Stimulated activated effector memory CD8-positive, alpha-beta T cell treated with anti-CD3 and anti-CD28 coated beads, Interleukin-12 subunit alpha, Interleukin-12 subunit beta, amount 100 ng/mL, for 72 hours (primary cell): ENCODE data around the gene OTOS.

Source experiments
- ATAC-seq: fragments of 150-1000 bp; cut with Tn5 transposase; 2 replicates; pipeline ENCODE4 v1.10.0; 2021
- DNase-seq, 2 donors: peaks; one replicate each; pipeline ENCODE4 v3.0.0; 2021 to 2022; ENCODE audit warnings: low spot score in 2 of 2
- H3K27ac Mint-ChIP-seq: one replicate; pipeline ENCODE4 v1.8.0; 2022; ENCODE audit warnings: mild to moderate bottlenecking, mixed read lengths
- H3K36me3 Mint-ChIP-seq: one replicate; pipeline ENCODE4 v1.8.0; 2022; ENCODE audit warnings: mild to moderate bottlenecking, mixed read lengths
- H3K4me1 Mint-ChIP-seq: one replicate; pipeline ENCODE4 v1.8.0; 2022; ENCODE audit warnings: mixed read lengths
- H3K4me3 Mint-ChIP-seq: one replicate; pipeline ENCODE4 v1.8.0; 2022; ENCODE audit warnings: mild to moderate bottlenecking, mixed read lengths
- H3K9me3 Mint-ChIP-seq: one replicate; pipeline ENCODE4 v1.8.0; 2022; ENCODE audit warnings: mixed read lengths

The OTOS gene

GRCh38 chr2:240162032-240162431 is 21.6 kb upstream of the OTOS start:
- H3K4me3 Mint-ChIP-seq: no peak overlapping the region
- H3K4me1 Mint-ChIP-seq: no peaks in the 10 kb centered on the region
- no peaks in the 10 kb centered on the region for H3K9me3 Mint-ChIP-seq
- no peaks in the 10 kb centered on the region for H3K36me3 Mint-ChIP-seq
- no peak overlapping the region for H3K27ac Mint-ChIP-seq
- DNase-seq: no peak
- no peak for ATAC-seq

- Mint-ChIP-seq H3K4me1 (no peaks in the 10 kb centered on the region), H3K36me3 (no peaks in the 10 kb centered on the region), H3K27ac (no peak overlapping the region), H3K9me3 (no peaks in the 10 kb centered on the region), H3K4me3 (no peak overlapping the region)
- no peak for DNase-seq
- ATAC-seq: no peak
Observed at GRCh38 chr2:240161087-240161750, 20.8 kb upstream of the OTOS start.

GRCh38 chr2:240160291-240161086 is 20.0 kb upstream of the OTOS start:
- no peaks in the 10 kb centered on the region for H3K36me3 Mint-ChIP-seq
- no peaks in the 10 kb centered on the region for H3K4me1 Mint-ChIP-seq
- H3K9me3 Mint-ChIP-seq: no peaks in the 10 kb centered on the region
- no peak overlapping the region for H3K4me3 Mint-ChIP-seq
- H3K27ac Mint-ChIP-seq: no peak overlapping the region
- ATAC-seq (no peak), DNase-seq (no peak)

- DNase-seq: no peak
- H3K4me1 Mint-ChIP-seq: no peaks in the 10 kb centered on the region
- no peak overlapping the region for H3K27ac Mint-ChIP-seq
- no peaks in the 10 kb centered on the region for H3K9me3 Mint-ChIP-seq
- no peaks in the 10 kb centered on the region for H3K36me3 Mint-ChIP-seq
- no peak for ATAC-seq
- no peak overlapping the region for H3K4me3 Mint-ChIP-seq
Observed at GRCh38 chr2:240159251-240159839, 18.9 kb upstream of the OTOS start.

- Mint-ChIP-seq H3K9me3 (peaks cover 2% of the 10 kb centered on the region), H3K36me3 (no peaks in the 10 kb centered on the region), H3K4me3 (no peak overlapping the region), H3K27ac (no peak overlapping the region), H3K4me1 (no peaks in the 10 kb centered on the region)
- DNase-seq (no peak), ATAC-seq (no peak)
Observed at GRCh38 chr2:240157147-240157470, 16.7 kb upstream of the OTOS start.

GRCh38 chr2:240156435-240157146 is 16.1 kb upstream of the OTOS start:
- no peak for DNase-seq
- peaks cover 2% of the 10 kb centered on the region for H3K9me3 Mint-ChIP-seq
- no peak overlapping the region for H3K27ac Mint-ChIP-seq
- no peak for ATAC-seq
- H3K36me3 Mint-ChIP-seq: no peaks in the 10 kb centered on the region
- H3K4me3 Mint-ChIP-seq: no peak overlapping the region
- no peaks in the 10 kb centered on the region for H3K4me1 Mint-ChIP-seq

- DNase-seq (no peak), ATAC-seq (no peak)
- H3K27ac Mint-ChIP-seq: no peak overlapping the region
- H3K4me3 Mint-ChIP-seq: no peak overlapping the region
- no peaks in the 10 kb centered on the region for H3K36me3 Mint-ChIP-seq
- H3K9me3 Mint-ChIP-seq: peaks cover 2% of the 10 kb centered on the region
- no peaks in the 10 kb centered on the region for H3K4me1 Mint-ChIP-seq
Observed at GRCh38 chr2:240155745-240156390, 15.4 kb upstream of the OTOS start.

GRCh38 chr2:240155048-240155744 is 14.7 kb upstream of the OTOS start:
- H3K36me3 Mint-ChIP-seq: no peaks in the 10 kb centered on the region
- H3K4me3 Mint-ChIP-seq: no peak overlapping the region
- H3K9me3 Mint-ChIP-seq: peaks cover 2% of the 10 kb centered on the region
- ATAC-seq (no peak), DNase-seq (no peak)
- H3K27ac Mint-ChIP-seq: no peak overlapping the region
- H3K4me1 Mint-ChIP-seq: no peaks in the 10 kb centered on the region

- no peak for DNase-seq
- H3K36me3 Mint-ChIP-seq: no peaks in the 10 kb centered on the region
- no peak overlapping the region for H3K4me3 Mint-ChIP-seq
- H3K4me1 Mint-ChIP-seq: no peaks in the 10 kb centered on the region
- no peak for ATAC-seq
- peaks cover 2% of the 10 kb centered on the region for H3K9me3 Mint-ChIP-seq
- H3K27ac Mint-ChIP-seq: no peak overlapping the region
Observed at GRCh38 chr2:240154606-240155005, 14.1 kb upstream of the OTOS start.

GRCh38 chr2:240153418-240153817 is 13.0 kb upstream of the OTOS start:
- Mint-ChIP-seq H3K27ac (no peak overlapping the region), H3K36me3 (no peaks in the 10 kb centered on the region), H3K4me3 (no peak overlapping the region), H3K4me1 (no peaks in the 10 kb centered on the region), H3K9me3 (peaks cover 2% of the 10 kb centered on the region)
- DNase-seq (no peak), ATAC-seq (no peak)

- peaks cover 2% of the 10 kb centered on the region for H3K9me3 Mint-ChIP-seq
- no peaks in the 10 kb centered on the region for H3K36me3 Mint-ChIP-seq
- peaks cover 10% of the 10 kb centered on the region for H3K4me1 Mint-ChIP-seq
- no peak for DNase-seq
- no peak for ATAC-seq
- H3K4me3 Mint-ChIP-seq: no peak overlapping the region
- H3K27ac Mint-ChIP-seq: no peak overlapping the region
Observed at GRCh38 chr2:240151477-240152031, 11.1 kb upstream of the OTOS start.

GRCh38 chr2:240149943-240150784 is 9.7 kb upstream of the OTOS start:
- no peak overlapping the region for H3K27ac Mint-ChIP-seq
- H3K4me3 Mint-ChIP-seq: no peak overlapping the region
- peak in 1 of 2 donors; percentile 55 for DNase-seq
- no peaks in the 10 kb centered on the region for H3K36me3 Mint-ChIP-seq
- H3K4me1 Mint-ChIP-seq: peaks cover 10% of the 10 kb centered on the region
- peak; percentile 48 for ATAC-seq
- H3K9me3 Mint-ChIP-seq: peaks cover 2% of the 10 kb centered on the region

GRCh38 chr2:240147911-240148587 is 7.6 kb upstream of the OTOS start:
- peaks cover 10% of the 10 kb centered on the region for H3K4me1 Mint-ChIP-seq
- H3K4me3 Mint-ChIP-seq: no peak overlapping the region
- H3K9me3 Mint-ChIP-seq: peaks cover 2% of the 10 kb centered on the region
- H3K36me3 Mint-ChIP-seq: no peaks in the 10 kb centered on the region
- DNase-seq (no peak), ATAC-seq (no peak)
- no peak overlapping the region for H3K27ac Mint-ChIP-seq
